HG03457 (cell line): Measurements from ENCODE around the gene LCT.
"Not testable (repeated sequence)": the region's sequence is repeated elsewhere in the genome, so short reads cannot be mapped to it uniquely, and the experiment has no call there.

Source experiments
- ATAC-seq: cut with Tn5 transposase; IDR thresholded peaks from one replicate; pipeline ENCODE4 v1.9.1; 2021; ENCODE audit warnings: moderate number of reproducible peaks; ENCODE audit not compliant: unreplicated experiment

LCT gene

DNA sequence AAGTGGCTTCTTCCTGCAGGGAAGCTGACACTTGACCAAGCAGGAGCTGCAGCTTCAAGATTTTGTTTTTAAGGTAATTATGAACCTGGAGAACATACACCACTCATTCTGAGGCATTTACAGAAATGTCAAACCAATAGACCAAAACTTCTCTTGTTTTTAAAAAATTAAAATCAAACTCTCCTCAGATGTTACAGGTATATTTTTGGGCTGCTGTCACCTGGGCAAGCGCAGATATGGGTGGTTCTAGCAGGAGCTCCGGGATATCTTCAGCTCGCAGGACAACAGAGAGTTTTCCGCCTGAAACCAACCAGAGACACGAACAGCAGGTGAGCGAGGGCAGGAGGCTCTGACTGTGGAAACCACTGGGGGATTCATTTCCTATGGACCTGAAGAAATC, 4.1 kb downstream of the LCT start:
- ATAC-seq: no peak

GRCh38 chr2:135831180-135831812, 5.7 kb downstream of the LCT start:
- ATAC-seq: no peak

- no peak for ATAC-seq
Measured at GRCh38 chr2:135829378-135830135, 7.4 kb downstream of the LCT start.

DNA sequence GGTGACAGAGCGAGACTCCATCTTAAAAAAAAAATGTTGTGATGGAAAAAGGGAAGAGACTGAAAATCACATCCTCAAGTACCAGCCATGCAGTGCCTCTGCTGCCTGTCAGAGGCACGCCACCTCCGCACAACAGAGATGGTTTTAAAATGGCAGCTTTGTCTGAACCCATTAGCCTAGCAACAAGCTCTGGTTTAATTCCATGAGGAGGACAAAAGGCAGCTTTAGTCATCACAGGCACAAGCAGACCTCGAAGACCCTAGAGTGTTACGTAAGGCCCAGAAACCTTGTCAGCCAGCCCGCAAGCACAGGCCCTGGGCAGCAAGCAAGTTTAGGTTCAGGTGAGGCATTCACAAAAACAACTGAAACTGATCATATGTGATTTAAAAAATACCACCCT, 10.4 kb downstream of the LCT start:
- no peak for ATAC-seq

DNA sequence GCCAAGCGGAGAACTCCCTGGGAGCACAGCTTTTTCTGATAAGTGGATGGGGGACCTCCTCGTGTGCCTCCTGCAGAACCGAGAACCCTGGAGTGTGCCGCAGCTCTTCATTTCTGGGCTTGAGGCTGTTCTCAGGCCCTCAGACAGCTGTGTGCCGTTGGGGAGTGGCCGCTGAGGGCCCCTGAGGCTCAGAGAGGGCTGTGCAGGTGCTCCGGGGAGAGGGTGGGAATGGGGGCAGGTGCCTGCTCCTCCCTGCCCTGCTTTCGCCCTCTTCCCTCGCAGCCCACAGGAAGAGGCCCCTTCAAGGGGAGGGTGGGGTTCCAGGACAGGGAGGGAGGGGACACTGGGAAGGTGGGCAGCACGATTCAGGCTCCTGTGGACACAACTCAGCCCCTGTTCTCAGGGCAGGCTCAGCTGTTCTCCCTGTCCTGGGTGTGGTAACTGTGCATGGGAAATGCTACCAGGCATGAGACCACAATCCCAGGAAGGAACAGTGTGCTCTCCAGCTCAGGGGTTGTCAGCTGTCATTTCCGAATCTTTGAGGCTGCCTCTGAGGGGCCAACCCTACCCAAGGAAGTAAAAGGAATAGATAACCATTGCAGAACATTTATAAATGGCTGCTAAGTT, 11.3 kb downstream of the LCT start:
- ATAC-seq: no peak

GRCh38 chr2:135825131-135825530, 11.9 kb downstream of the LCT start:
- ATAC-seq: no peak

GRCh38 chr2:135822855-135823254, 14.1 kb downstream of the LCT start:
- ATAC-seq: no peak

GRCh38 chr2:135821190-135821589, 15.8 kb downstream of the LCT start:
- no peak for ATAC-seq

GRCh38 chr2:135820003-135820618, 16.9 kb downstream of the LCT start:
- ATAC-seq: peak; percentile 74

GRCh38 chr2:135818937-135819610, 17.9 kb downstream of the LCT start:
- ATAC-seq: no peak

- ATAC-seq: no peak
Measured at GRCh38 chr2:135817951-135818350, 19.0 kb downstream of the LCT start.

DNA sequence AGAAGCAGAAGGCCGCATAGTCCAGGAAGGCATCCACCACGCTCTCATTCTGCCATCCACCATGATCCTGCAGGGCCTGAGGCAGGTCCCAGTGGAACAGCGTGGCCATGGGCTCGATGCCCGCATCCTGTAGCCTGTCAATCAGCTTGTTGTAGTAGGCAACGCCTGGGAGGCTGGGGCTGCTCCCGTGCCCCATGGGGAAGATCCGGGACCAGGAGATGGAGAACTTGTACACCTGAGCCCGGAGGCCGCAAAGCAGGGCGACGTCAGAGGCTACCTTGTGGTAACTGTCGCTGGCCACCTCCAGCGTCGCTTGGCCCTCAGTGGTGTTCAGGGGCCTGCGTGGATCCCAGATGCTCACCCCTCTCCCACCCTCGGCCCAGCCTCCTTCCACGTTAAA, 19.5 kb downstream of the LCT start:
- ATAC-seq: no peak

- no peak for ATAC-seq
Measured at GRCh38 chr2:135815269-135815668, 21.7 kb downstream of the LCT start.

GRCh38 chr2:135812907-135813511, 24.0 kb downstream of the LCT start:
- ATAC-seq: no peak

GRCh38 chr2:135807874-135808273, 29.1 kb downstream of the LCT start:
- ATAC-seq: not testable (repeated sequence)

- ATAC-seq: no peak
Measured at GRCh38 chr2:135803278-135803677, 33.7 kb downstream of the LCT start.

DNA sequence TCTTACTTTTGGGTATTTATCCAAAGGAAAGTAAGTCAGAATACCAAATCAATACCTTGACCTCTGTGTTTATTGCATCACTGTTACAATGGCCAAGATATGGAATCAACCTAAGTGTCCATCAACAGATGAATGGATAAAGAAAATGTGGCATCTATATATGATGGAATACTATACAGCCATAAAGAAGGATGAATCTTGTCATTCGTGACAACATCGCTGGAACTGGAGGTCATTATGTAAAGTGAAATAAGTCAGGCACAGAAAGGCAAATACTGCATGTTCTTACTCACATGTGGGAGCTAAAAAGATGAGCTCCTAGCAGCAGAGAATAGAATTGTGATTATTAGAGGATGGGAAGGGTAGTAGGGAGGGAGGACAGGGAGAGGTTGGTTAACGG, 34.6 kb downstream of the LCT start:
- ATAC-seq: no peak

GRCh38 chr2:135800513-135801460, 36.2 kb downstream of the LCT start:
- ATAC-seq: no peak

DNA sequence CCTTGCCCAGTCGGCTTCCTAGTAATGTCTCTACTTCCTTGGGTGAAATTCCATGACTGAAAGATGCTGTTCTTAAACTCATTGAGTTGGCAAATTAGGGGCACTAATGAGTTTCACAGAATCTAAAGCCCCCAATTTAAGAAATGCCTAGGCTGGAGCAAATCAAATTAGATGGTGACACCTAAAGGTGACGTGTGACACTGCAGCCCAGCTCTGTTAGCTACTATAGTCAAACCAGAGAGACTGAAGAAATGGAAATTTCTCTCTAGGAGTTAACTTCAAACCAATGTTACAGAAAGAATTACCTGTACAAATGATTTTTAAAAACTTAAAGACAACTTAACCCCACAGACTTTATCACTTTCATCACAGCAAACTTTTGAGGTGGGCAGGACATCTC, 37.2 kb downstream of the LCT start:
- ATAC-seq: no peak

GRCh38 chr2:135798762-135799161, 38.2 kb downstream of the LCT start:
- ATAC-seq: no peak
